CD4-positive, alpha-beta T cell treated with Interleukin-4 for 1 hour (primary cell): ENCODE data around the gene MMP14.
"Not testable (repeated sequence)": the region's sequence is repeated elsewhere in the genome, so short reads cannot be mapped to it uniquely, and the experiment has no call there.

Experiments
- DNase-seq, 2 donors: peaks; one replicate each; pipeline ENCODE4 v3.0.0-alpha.2; 2020 to 2022

The MMP14 gene

GRCh38 chr14:22836301-22837113 lies at the start of gene MMP14:
MMP14 (plus strand) TSS chr14:22836585; CDS start chr14:22836818, 233 bp downstream.
- no peak for DNase-seq

- DNase-seq = no peak
These were observed 49.7 kb upstream of the MMP14 start for GRCh38 chr14:22786685-22787084.

GRCh38 chr14:22791301-22791700 lies 45.1 kb upstream of the MMP14 start:
- no peak for DNase-seq

DNA sequence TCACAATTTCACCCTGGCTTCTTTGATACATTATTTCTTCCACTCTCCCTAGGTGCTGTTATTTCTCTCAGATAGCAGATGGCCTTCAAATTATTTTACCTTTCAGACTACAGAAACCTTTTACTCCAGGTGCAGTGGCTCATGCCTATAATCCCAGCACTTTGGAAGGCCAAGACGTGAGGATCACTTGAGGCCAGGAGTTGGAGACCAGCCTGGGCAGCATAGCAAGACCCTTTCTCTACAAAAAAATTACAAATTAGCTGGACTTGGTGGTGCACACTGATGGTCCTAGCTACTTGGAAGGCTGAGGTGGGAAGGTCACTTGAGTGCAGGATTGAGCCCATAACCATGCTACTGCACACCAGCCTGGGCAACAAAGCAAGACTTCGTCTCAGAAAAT lies 44.2 kb upstream of the MMP14 start:
- no peak for DNase-seq

GRCh38 chr14:22793550-22793949 lies 42.8 kb upstream of the MMP14 start:
- DNase-seq = not testable (repeated sequence)

DNA sequence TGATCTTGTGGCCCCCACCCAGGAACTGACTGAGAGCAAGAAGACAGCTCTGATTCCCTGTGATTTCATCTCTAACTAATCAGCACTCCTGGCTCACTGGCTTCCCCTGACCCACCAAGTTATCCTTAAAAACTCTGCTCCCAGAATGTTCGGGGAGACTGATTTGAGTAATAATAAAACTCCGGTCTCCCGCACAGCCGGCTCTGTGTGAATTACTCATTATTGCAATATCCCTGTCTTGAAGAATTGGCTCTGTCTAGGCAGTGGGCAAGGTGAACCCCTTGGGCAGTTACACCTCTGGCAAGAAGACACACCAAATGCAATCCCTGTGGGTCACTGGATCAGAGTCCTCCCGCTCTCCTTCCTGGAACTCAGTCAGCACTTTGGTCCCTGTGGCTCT lies 42.4 kb upstream of the MMP14 start:
- no peak for DNase-seq

DNA sequence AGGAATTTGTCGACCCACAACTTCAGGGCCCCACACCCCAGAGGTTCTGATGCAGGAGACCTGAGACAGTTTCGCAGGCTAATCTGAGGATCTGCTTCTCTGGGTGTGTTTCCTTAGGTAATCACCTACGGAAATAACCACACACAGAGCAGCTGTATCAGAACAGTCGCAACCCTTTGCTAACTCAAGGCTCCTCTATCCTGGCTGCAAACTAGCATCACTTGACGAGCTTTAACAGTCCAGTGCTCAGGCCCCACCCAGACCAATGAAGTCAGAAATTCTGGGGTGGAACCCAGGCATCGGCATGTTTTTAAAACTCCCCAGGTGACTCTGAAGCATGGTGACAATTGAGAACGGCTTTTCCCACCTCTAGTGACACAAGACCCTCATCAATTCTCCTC lies 41.8 kb upstream of the MMP14 start:
- peak in 1 of 2 donors; percentile 44 for DNase-seq

GRCh38 chr14:22796087-22796707 lies 40.2 kb upstream of the MMP14 start:
- DNase-seq = no peak

GRCh38 chr14:22797017-22797917 lies 39.1 kb upstream of the MMP14 start:
- DNase-seq = no peak

GRCh38 chr14:22798528-22798927 lies 37.9 kb upstream of the MMP14 start:
- DNase-seq = no peak

- no peak for DNase-seq
These were observed 36.0 kb upstream of the MMP14 start for GRCh38 chr14:22800346-22800745.

DNA sequence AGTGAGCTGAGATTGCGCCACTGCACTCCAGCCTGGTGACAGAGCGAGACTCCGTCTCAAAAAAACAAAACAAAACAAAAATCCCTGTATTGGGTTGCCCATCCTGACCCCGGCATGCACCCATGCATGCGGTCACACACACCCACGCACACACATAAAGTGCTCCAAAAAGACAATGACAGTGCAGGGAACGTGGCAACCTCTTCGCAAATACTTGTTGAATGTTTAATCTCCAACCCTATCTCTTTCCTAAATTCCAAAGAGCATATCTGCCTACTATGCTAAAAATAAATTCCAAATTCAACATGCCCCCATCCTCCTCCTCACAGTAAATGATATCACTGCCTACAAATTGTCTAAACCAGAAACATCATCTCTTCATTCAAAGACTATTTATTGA lies 34.7 kb upstream of the MMP14 start:
- no peak for DNase-seq

- DNase-seq = no peak
These were observed 33.3 kb upstream of the MMP14 start for GRCh38 chr14:22802860-22803686.

DNA sequence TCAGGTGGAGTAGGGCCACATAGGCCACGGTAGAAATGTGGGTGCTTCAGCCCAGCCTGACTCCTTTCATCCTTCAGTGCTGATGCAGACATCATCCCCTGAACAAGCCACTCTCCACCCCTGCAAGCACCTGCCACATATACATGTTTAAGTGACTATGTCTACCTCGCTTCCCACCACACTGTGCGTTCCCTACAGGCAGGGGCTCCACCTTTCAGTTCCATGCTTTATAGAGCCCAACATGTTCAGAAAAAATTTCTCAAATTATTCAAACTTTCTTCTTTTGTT lies 32.8 kb upstream of the MMP14 start:
- DNase-seq = no peak

GRCh38 chr14:22805235-22805634 lies 31.1 kb upstream of the MMP14 start:
- DNase-seq = not testable (repeated sequence)

DNA sequence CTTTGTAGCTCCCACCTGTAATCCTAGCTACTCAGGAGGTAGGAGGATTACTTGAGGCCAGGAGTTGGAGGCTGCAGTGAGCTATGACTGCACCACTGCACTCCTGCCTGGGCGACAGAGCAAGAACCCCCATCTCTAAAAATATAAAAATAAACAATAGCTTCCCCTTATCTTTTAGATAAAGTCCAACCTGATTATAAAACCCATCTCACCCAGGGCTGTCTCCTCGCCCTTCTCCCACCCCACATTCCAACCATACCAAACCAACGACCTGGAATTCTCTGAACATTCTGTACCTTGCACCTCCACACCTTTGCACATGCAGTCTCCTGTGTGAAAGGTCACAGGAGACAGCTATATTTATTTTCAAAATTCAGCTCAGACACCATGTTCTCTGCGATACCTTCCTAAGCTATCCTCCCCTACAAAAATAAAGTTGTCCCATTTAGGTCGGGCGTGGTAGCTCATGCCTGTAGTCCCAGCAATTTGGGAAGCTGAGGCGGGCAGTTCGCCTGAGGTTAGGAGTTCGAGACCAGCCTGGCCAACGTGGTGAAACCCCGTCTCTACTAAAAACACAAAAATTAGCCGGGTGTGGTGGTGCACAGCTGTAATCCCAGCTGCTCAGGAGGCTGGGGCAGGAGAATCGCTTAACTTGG lies 28.8 kb upstream of the MMP14 start:
- no peak for DNase-seq

- DNase-seq = no peak
These were observed 27.8 kb upstream of the MMP14 start for GRCh38 chr14:22808388-22809209.

- no peak for DNase-seq
These were observed 24.7 kb upstream of the MMP14 start for GRCh38 chr14:22811722-22812121.

DNA sequence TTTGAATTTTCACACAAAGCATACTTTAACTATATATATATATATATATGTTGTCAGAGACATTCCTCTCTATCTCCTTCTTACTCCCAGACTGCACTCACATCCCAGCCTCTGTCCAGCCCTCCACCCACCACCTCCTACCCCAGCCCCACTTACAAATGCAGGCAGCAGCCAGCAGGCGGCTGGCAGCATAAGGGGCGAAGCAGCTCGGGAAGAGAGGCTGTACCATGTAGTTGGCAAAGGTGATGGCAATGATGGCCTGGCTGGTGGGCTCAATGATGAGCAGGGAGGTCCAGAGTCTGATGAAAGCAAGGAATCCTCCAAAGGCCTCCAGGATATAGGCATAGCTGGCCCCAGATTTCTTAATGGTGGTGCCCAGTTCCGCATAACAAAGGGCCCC lies 23.6 kb upstream of the MMP14 start:
- no peak for DNase-seq

GRCh38 chr14:22813145-22813544 lies 23.2 kb upstream of the MMP14 start:
- no peak for DNase-seq

GRCh38 chr14:22814373-22814772 lies 22.0 kb upstream of the MMP14 start:
- no peak for DNase-seq
